Neural progenitor cell (in vitro differentiated cells): Measurements from ENCODE around the gene ZDHHC7. TPM values are rescaled to one million over a fixed set of nuclear protein-coding genes. Genes with fewer than 3 reads are reported as not detected.

Source experiments
- DNase-seq: peaks from one replicate; pipeline ENCODE4 v3.0.0-alpha.2; 2016; ENCODE audit warnings: low spot score
- H2AFZ ChIP-seq: fragments of 200-600 bp; sonication (generic); replicated peaks from 2 replicates; pipeline ENCODE4 v1.6.1; 2016; ENCODE audit warnings: antibody characterized with exemption
- H3F3A ChIP-seq: fragments of 200-600 bp; sonication (generic); 2 replicates; pipeline ENCODE4 v1.6.1; 2016; ENCODE audit warnings: antibody characterized with exemption, low read depth
- H3K27ac ChIP-seq: fragments of 200-600 bp; sonication (generic); 2 replicates; pipeline ENCODE4 v1.5.1; 2016; ENCODE audit warnings: mild to moderate bottlenecking
- H3K27me3 ChIP-seq: fragments of 200-600 bp; sonication (generic); 2 replicates; pipeline ENCODE4 v1.6.1; 2016; ENCODE audit warnings: mild to moderate bottlenecking, moderate library complexity
- H3K36me3 ChIP-seq: fragments of 200-600 bp; sonication (generic); 2 replicates; pipeline ENCODE4 v1.5.1; 2016
- H3K4me1 ChIP-seq: fragments of 200-600 bp; sonication (generic); 2 replicates; pipeline ENCODE4 v1.6.1; 2016; ENCODE audit warnings: mixed run types
- H3K4me2 ChIP-seq: fragments of 200-600 bp; sonication (generic); 2 replicates; pipeline ENCODE4 v1.6.1; 2016
- H3K4me3 ChIP-seq: fragments of 200-600 bp; sonication (generic); 2 replicates; pipeline ENCODE4 v1.5.1; 2016
- H3K79me2 ChIP-seq: fragments of 200-600 bp; sonication (generic); 2 replicates; pipeline ENCODE4 v1.6.1; 2016; ENCODE audit warnings: low read depth
- H3K9ac ChIP-seq: fragments of 200-600 bp; sonication (generic); 2 replicates; pipeline ENCODE4 v1.6.1; 2016
- H3K9me3 ChIP-seq: fragments of 200-600 bp; sonication (generic); 2 replicates; pipeline ENCODE4 v1.5.1; 2016; ENCODE audit warnings: low read depth
- H4K20me1 ChIP-seq: fragments of 200-600 bp; sonication (generic); 2 replicates; pipeline ENCODE4 v1.6.1; 2016; ENCODE audit warnings: low read depth
- H3K27ac Mint-ChIP-seq: 3 replicates; pipeline ENCODE4 v1.8.0; 2021; ENCODE audit warnings: mixed read lengths
- H3K27me3 Mint-ChIP-seq: 2 replicates; pipeline ENCODE4 v1.8.0; 2022; ENCODE audit warnings: low read depth, mild to moderate bottlenecking, inconsistent platforms, moderate library complexity, mixed read lengths; ENCODE audit not compliant: insufficient read depth
- H3K36me3 Mint-ChIP-seq: 3 replicates; pipeline ENCODE4 v1.8.0; 2021; ENCODE audit warnings: mixed read lengths
- H3K4me1 Mint-ChIP-seq: 3 replicates; pipeline ENCODE4 v1.8.0; 2021; ENCODE audit warnings: mixed read lengths
- H3K4me3 Mint-ChIP-seq: 3 replicates; pipeline ENCODE4 v1.8.0; 2021; ENCODE audit warnings: mild to moderate bottlenecking, moderate library complexity, mixed read lengths
- H3K9me3 Mint-ChIP-seq: 3 replicates; pipeline ENCODE4 v1.8.0; 2020; ENCODE audit warnings: mixed read lengths
- EZH2 ChIP-seq: fragments of 200-600 bp; sonication (generic); IDR thresholded peaks from 2 replicates; pipeline ENCODE4 v1.6.1; 2017; ENCODE audit warnings: antibody characterized with exemption, mild to moderate bottlenecking, moderate library complexity
- EZH2phosphoT487 ChIP-seq: fragments of 200-600 bp; sonication (generic); IDR thresholded peaks from 2 replicates; pipeline ENCODE4 v1.6.1; 2017; ENCODE audit warnings: antibody characterized with exemption
- total RNA-seq: library from RNA; depleted of rRNA; stranded (reverse); fragments of >200 nt; gene quantifications from 2 replicates; pipeline ENCODE4 v1.2.3, GENCODE V29; 2015; ENCODE audit warnings: low replicate concordance
- TF ChIP-seq, protein P1 (sequence below): fragments of 200-600 bp; sonication (generic); IDR thresholded peaks from 2 replicates; pipeline ENCODE4 v1.5.1; 2017; ENCODE audit warnings: antibody characterized with exemption, mild to moderate bottlenecking

The ZDHHC7 gene
- total RNA-seq, 1 donor from 2014 or later, result 57.0 TPM

DNA sequence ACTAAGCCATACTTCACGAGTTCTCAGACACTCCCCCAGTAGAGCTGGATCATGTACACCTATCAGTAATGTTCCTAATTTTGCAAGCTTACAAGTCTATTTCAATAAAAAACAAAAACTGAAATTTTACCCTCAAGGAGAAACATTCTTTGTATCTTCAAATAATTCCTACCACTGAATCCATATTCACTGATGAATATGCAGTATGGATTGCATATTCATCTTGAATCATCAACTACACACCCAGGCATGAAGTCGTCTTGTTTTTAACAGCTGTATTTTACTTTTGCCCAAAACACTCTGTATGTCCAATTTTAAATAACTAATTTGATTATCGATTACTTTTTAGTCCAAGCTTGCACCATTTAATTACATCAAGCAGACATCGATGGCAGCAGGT lies 31.8 kb downstream of the ZDHHC7 start:
- Histone ChIP-seq H3K4me3 (no peak overlapping the region), H3K36me3 (peaks cover 4% of the 10 kb centered on the region), H3K4me1 (no peaks in the 10 kb centered on the region), H3K79me2 (no peaks in the 10 kb centered on the region), H3K27ac (no peak overlapping the region), H3K9ac (no peak overlapping the region), H3K27me3 (no peaks in the 10 kb centered on the region), H4K20me1 (peaks cover 6% of the 10 kb centered on the region), H2AFZ (no peak overlapping the region), H3K4me2 (no peak overlapping the region), H3K9me3 (no peaks in the 10 kb centered on the region), H3F3A (no peaks in the 10 kb centered on the region)
- no peaks in the 10 kb centered on the region for H3K27me3 Mint-ChIP-seq
- TF ChIP-seq, protein P1, sequence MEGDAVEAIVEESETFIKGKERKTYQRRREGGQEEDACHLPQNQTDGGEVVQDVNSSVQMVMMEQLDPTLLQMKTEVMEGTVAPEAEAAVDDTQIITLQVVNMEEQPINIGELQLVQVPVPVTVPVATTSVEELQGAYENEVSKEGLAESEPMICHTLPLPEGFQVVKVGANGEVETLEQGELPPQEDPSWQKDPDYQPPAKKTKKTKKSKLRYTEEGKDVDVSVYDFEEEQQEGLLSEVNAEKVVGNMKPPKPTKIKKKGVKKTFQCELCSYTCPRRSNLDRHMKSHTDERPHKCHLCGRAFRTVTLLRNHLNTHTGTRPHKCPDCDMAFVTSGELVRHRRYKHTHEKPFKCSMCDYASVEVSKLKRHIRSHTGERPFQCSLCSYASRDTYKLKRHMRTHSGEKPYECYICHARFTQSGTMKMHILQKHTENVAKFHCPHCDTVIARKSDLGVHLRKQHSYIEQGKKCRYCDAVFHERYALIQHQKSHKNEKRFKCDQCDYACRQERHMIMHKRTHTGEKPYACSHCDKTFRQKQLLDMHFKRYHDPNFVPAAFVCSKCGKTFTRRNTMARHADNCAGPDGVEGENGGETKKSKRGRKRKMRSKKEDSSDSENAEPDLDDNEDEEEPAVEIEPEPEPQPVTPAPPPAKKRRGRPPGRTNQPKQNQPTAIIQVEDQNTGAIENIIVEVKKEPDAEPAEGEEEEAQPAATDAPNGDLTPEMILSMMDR, result no peak
- TF ChIP-seq EZH2, result no peak
- TF ChIP-seq EZH2phosphoT487, result no peak
- H3K4me3 Mint-ChIP-seq, result no peak overlapping the region
- H3K4me1 Mint-ChIP-seq, result peaks cover 4% of the 10 kb centered on the region
- H3K27ac Mint-ChIP-seq, result no peak overlapping the region
- peaks cover 30% of the 10 kb centered on the region for H3K36me3 Mint-ChIP-seq
- no peaks in the 10 kb centered on the region for H3K9me3 Mint-ChIP-seq
- no peak for DNase-seq

DNA sequence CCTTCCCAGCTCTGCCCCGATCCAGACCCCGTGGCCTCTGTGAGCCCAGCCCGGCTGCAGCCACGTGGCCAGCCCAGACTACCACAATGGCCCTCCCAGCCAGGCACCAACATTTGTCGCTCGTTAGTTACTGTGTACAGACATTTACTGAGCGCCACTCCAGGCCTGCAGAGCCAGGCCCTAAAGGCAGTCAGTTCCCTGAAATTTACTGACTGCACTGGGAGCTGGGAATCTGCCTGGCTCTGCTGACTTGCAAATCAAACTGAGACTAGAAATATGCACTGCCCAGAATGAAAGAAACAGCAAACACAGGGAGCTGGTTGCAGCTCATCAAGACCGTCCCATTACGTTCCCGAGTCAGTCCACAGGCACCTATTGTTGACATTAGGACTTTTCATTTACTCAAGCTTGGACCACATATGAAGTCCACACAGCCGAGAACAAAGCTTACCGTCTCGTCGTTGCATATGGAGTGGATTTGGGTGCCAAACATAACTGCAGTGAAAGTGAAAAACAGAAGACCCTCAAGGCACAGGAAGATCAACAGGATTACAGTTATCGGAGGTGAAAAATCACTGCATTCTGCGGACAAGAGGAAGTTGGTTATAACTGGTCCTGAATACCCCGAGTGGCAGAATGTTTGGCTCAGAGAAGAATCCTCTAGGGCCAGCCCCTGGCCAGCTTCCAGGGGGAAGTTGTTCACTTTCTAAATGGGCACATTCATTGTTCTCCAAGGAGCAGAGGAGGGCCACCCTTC lies 34.5 kb downstream of the ZDHHC7 start:
- no peaks in the 10 kb centered on the region for H3K4me1 ChIP-seq
- no peaks in the 10 kb centered on the region for H3K79me2 ChIP-seq
- no peak overlapping the region for H3K9ac ChIP-seq
- Mint-ChIP-seq H3K27ac (no peak overlapping the region), H3K27me3 (no peaks in the 10 kb centered on the region), H3K4me3 (no peak overlapping the region), H3K36me3 (peaks cover 32% of the 10 kb centered on the region), H3K4me1 (peaks cover 8% of the 10 kb centered on the region), H3K9me3 (no peaks in the 10 kb centered on the region)
- DNase-seq, result no peak
- peaks cover 4% of the 10 kb centered on the region for H3K36me3 ChIP-seq
- H3K4me2 ChIP-seq, result no peak overlapping the region
- H3K9me3 ChIP-seq, result no peaks in the 10 kb centered on the region
- H3K4me3 ChIP-seq, result no peak overlapping the region
- no peaks in the 10 kb centered on the region for H4K20me1 ChIP-seq
- TF ChIP-seq EZH2phosphoT487 (no peak), EZH2 (no peak)
- TF ChIP-seq, protein P1, result no peak
- no peak overlapping the region for H3K27ac ChIP-seq
- no peak overlapping the region for H2AFZ ChIP-seq
- H3K27me3 ChIP-seq, result no peaks in the 10 kb centered on the region
- H3F3A ChIP-seq, result peaks cover 3% of the 10 kb centered on the region

DNA sequence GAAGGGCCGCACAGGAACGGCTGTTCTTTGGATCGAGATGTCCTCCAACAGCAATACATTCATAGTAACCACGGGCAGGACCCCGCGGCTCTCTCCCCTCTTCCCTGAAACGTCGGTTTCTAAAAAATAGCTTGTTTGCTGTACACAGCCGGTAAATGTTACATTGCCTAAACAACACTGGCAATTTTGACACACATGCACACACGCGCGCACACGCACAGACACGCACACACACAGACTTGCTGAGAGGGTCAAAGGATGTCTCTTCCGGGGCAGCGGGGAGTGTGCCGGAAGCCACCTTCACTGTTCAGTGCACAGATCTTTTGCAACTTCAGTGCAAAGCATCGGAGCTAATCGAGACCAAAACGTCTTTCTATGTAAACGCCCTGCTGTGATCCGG lies 35.8 kb downstream of the ZDHHC7 start:
- no peaks in the 10 kb centered on the region for H3K79me2 ChIP-seq
- no peak for DNase-seq
- H3K4me2 ChIP-seq, result no peak overlapping the region
- no peak overlapping the region for H3K9ac ChIP-seq
- Mint-ChIP-seq H3K36me3 (peaks cover 24% of the 10 kb centered on the region), H3K27ac (no peak overlapping the region), H3K9me3 (no peaks in the 10 kb centered on the region), H3K27me3 (no peaks in the 10 kb centered on the region), H3K4me1 (peaks cover 8% of the 10 kb centered on the region), H3K4me3 (no peak overlapping the region)
- H3K36me3 ChIP-seq, result peaks cover 4% of the 10 kb centered on the region
- peaks cover 3% of the 10 kb centered on the region for H3F3A ChIP-seq
- no peaks in the 10 kb centered on the region for H4K20me1 ChIP-seq
- no peak overlapping the region for H3K4me3 ChIP-seq
- TF ChIP-seq EZH2phosphoT487 (no peak), EZH2 (no peak)
- TF ChIP-seq, protein P1, result no peak
- H3K27ac ChIP-seq, result no peak overlapping the region
- no peaks in the 10 kb centered on the region for H3K9me3 ChIP-seq
- H2AFZ ChIP-seq, result no peak overlapping the region
- no peaks in the 10 kb centered on the region for H3K4me1 ChIP-seq
- H3K27me3 ChIP-seq, result no peaks in the 10 kb centered on the region
